GM06990 (cell line): ENCODE results near the gene ANXA3.
"Not testable (repeated sequence)": the region's sequence is repeated elsewhere in the genome, so short reads cannot be mapped to it uniquely, and the experiment has no call there.

Experiments used
- DNase-seq: peaks from one replicate; pipeline ENCODE4 v3.0.0-alpha.2; 2011; ENCODE audit not compliant: insufficient read length; ENCODE audit errors: extremely low read depth
- H3K27me3 ChIP-seq: replicated peaks from 2 replicates; pipeline ENCODE4 v1.6.0; 2011; ENCODE audit warnings: low read length; ENCODE audit not compliant: control insufficient read depth, insufficient read depth
- H3K36me3 ChIP-seq: 2 replicates; pipeline ENCODE4 v1.5.1; 2011; ENCODE audit warnings: low read length; ENCODE audit not compliant: control insufficient read depth, insufficient read depth
- H3K4me3 ChIP-seq: replicated peaks from 2 replicates; pipeline ENCODE4 v1.5.1; 2011; ENCODE audit warnings: low read depth, mild to moderate bottlenecking, control low read depth, low read length
- CTCF ChIP-seq: IDR thresholded peaks from 2 replicates; pipeline ENCODE4 v1.5.1; 2011; ENCODE audit warnings: low read length, control low read depth, mild to moderate bottlenecking, inconsistent platforms; ENCODE audit not compliant: insufficient read depth, poor library complexity, severe bottlenecking

Gene ANXA3

DNA sequence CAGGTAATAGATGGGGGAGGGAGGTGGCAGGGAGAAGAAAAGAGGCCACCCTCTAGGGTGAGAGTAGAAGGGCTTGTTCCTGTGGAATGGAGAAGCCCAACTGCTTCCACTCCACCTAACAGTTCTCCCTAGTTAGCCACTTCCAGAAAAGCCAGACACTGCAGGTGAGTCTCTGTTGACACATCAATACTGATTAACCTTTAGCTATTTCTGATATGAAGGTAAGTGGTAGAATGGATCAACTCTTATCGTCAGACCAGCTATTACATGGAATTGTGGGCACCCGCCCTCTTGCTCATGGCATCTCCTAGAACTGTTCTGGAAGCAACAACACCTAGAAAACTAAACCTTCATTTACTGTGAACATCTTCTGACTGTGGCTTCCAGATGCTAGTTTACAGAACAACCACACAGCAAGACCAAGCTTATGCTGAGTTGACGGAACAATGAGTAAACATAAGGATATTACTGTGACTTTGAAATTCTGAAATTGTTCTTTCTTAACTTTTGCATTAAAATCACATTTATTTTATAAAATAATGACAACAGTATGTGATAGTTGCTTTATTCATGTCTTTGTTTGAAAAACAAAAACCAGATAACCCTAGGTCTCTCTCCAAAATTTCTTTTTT, 44.7 kb downstream of the ANXA3 start:
- no peak for TF ChIP-seq CTCF
- no peak overlapping the region for H3K4me3 ChIP-seq
- no peak for DNase-seq
- H3K36me3 ChIP-seq: no peaks in the 10 kb centered on the region
- H3K27me3 ChIP-seq: no peaks in the 10 kb centered on the region

GRCh38 chr4:78598431-78598830, 46.9 kb downstream of the ANXA3 start:
- not testable (repeated sequence) for H3K4me3 ChIP-seq, DNase-seq, H3K27me3 ChIP-seq, H3K36me3 ChIP-seq

DNA sequence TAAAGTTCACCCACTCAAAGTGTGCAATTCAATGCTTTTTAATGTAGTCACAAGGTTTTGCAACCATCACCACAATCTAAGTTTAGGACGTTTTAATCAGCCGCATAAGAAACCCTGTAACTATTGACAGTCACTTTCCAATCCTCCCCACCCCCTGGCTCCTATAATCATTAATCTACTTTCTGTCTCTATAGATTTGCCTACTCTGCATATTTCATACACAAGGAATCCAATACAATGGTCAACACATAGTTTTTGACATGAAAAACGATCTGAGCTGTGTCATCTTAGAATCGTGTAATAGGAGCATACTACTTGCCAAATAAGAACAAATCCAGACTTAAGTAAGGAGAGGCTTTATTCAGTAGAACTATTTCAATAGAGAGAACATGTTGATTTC, 47.6 kb downstream of the ANXA3 start:
- no peak overlapping the region for H3K4me3 ChIP-seq
- DNase-seq: no peak
- H3K36me3 ChIP-seq: no peaks in the 10 kb centered on the region
- H3K27me3 ChIP-seq: no peaks in the 10 kb centered on the region
- TF ChIP-seq CTCF: no peak

DNA sequence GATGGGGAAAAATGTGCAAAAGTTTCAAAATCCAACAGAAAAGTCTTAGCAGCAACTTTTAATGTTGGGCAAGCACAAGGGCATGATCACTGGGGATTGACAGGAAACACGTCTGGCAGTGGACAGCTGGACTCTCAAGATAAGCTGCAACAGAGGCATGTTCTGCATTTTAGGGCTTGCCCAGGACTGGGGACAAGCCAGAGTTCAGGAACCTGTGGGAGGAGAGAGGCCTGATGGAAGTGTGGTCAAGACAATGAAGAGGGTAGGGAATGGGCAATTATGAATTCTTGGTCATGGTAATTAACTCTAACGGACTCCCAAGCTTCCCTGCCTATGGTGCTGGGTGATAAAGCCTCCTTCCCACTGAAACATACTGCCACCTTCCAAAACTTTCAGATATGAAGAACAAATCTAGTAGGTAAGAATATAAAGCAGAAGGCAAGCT, 48.4 kb downstream of the ANXA3 start:
- no peak overlapping the region for H3K4me3 ChIP-seq
- DNase-seq: no peak
- no peaks in the 10 kb centered on the region for H3K36me3 ChIP-seq
- TF ChIP-seq CTCF: no peak
- H3K27me3 ChIP-seq: no peaks in the 10 kb centered on the region

GRCh38 chr4:78601013-78601412, 49.4 kb downstream of the ANXA3 start:
- no peak overlapping the region for H3K4me3 ChIP-seq
- no peaks in the 10 kb centered on the region for H3K36me3 ChIP-seq
- no peaks in the 10 kb centered on the region for H3K27me3 ChIP-seq
- no peak for TF ChIP-seq CTCF
- no peak for DNase-seq

DNA sequence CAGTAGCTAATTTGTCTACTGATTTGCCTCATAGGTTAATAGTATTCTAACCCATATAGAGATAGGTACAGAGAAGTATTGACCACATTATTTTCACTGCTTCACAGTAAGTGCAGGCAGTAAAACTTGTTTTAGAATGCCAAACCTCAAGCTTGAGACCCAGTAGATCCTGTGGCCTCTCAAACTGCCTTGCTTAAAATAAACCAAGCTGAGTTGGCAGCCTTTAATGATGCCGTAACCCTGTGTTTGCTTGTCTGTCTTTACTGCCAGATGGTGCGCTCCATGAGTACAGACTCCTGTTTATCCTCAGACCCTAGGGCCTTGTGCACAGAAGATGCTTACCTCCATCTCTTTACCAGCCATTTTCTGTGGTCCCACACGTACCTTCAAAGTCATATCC, 50.8 kb downstream of the ANXA3 start:
- no peak for TF ChIP-seq CTCF
- DNase-seq: no peak
- Histone ChIP-seq H3K27me3 (no peaks in the 10 kb centered on the region), H3K36me3 (no peaks in the 10 kb centered on the region), H3K4me3 (no peak overlapping the region)
